Neural cell (in vitro differentiated cells): ENCODE data around the gene APRT. TPM values are rescaled to one million over a fixed set of nuclear protein-coding genes. Genes with fewer than 3 reads are reported as not detected.
"Not testable (repeated sequence)": the region's sequence is repeated elsewhere in the genome, so short reads cannot be mapped to it uniquely, and the experiment has no call there.

Experiments
- H2AFZ ChIP-seq: fragments of 200-600, 300-800 bp; sonication (generic), shearing (Covaris generic); 2 replicates; pipeline ENCODE4 v1.6.0; 2014; ENCODE audit warnings: low read depth, mild to moderate bottlenecking, antibody characterized with exemption, low read length, moderate library complexity
- H3F3A ChIP-seq: fragments of 200-600 bp; shearing (Covaris generic); 2 replicates; pipeline ENCODE4 v1.6.1; 2016; ENCODE audit warnings: mild to moderate bottlenecking, moderate library complexity, mixed read lengths, antibody characterized with exemption, low read length; ENCODE audit not compliant: insufficient read depth, poor library complexity, severe bottlenecking
- H3K27ac ChIP-seq: fragments of 200-600, 300-800 bp; sonication (generic), shearing (Covaris generic); 2 replicates; pipeline ENCODE4 v1.5.1; 2014; ENCODE audit warnings: mild to moderate bottlenecking, low read length, moderate library complexity
- H3K27me3 ChIP-seq: fragments of 300-800, 200-600 bp; sonication (generic), shearing (Covaris generic); 2 replicates; pipeline ENCODE4 v1.6.0; 2014; ENCODE audit warnings: mild to moderate bottlenecking, low read depth, low read length, moderate library complexity; ENCODE audit not compliant: insufficient read depth
- H3K36me3 ChIP-seq: fragments of 300-800, 200-600 bp; sonication (generic), shearing (Covaris generic); 2 replicates; pipeline ENCODE4 v1.5.1; 2014; ENCODE audit warnings: mild to moderate bottlenecking, antibody characterized with exemption, low read length, moderate library complexity; ENCODE audit not compliant: insufficient read depth
- H3K4me2 ChIP-seq: fragments of 300-800, 200-600 bp; sonication (generic), shearing (Covaris generic); 2 replicates; pipeline ENCODE4 v1.6.0; 2014; ENCODE audit warnings: mild to moderate bottlenecking, low read length
- H3K4me3 ChIP-seq: fragments of 300-800, 200-600 bp; sonication (generic), shearing (Covaris generic); 2 replicates; pipeline ENCODE4 v1.5.1; 2014; ENCODE audit warnings: mild to moderate bottlenecking, low read length, moderate library complexity
- H3K79me2 ChIP-seq: fragments of 200-600 bp; shearing (Covaris generic); replicated peaks from 2 replicates; pipeline ENCODE4 v1.6.0; 2014; ENCODE audit warnings: mild to moderate bottlenecking, low read length, moderate library complexity; ENCODE audit not compliant: insufficient read depth
- H3K9ac ChIP-seq: fragments of 300-800, 200-600 bp; sonication (generic), shearing (Covaris generic); 2 replicates; pipeline ENCODE4 v1.6.1; 2016; ENCODE audit warnings: mild to moderate bottlenecking, low read length, mixed read lengths
- H3K9me2 ChIP-seq: fragments of 200-600 bp; shearing (Covaris generic); 2 replicates; pipeline ENCODE4 v1.6.1; 2016; ENCODE audit warnings: mild to moderate bottlenecking, low read length, mixed read lengths; ENCODE audit not compliant: insufficient read depth
- H3K9me3 ChIP-seq: fragments of 200-600, 300-800 bp; sonication (generic), shearing (Covaris generic); 2 replicates; pipeline ENCODE4 v1.6.1; 2016; ENCODE audit warnings: mild to moderate bottlenecking, mixed run types, low read length, moderate library complexity, mixed read lengths
- H4K20me1 ChIP-seq: fragments of 200-600 bp; shearing (Covaris generic); 2 replicates; pipeline ENCODE4 v1.6.1; 2016; ENCODE audit warnings: mild to moderate bottlenecking, mixed run types; ENCODE audit not compliant: insufficient read depth
- EP300 ChIP-seq: fragments of 450-650 bp; conservative IDR thresholded peaks from 2 replicates; pipeline ENCODE4 v1.6.1; 2014; ENCODE audit warnings: antibody characterized with exemption, mild to moderate bottlenecking, moderate library complexity; ENCODE audit not compliant: poor library complexity, severe bottlenecking
- EZH2 ChIP-seq: fragments of 200-600, 300-800 bp; shearing (Covaris generic), sonication (generic); IDR thresholded peaks from 2 replicates; pipeline ENCODE4 v1.6.1; 2014; ENCODE audit warnings: antibody characterized with exemption, low read length, borderline replicate concordance, mild to moderate bottlenecking; ENCODE audit not compliant: insufficient read depth, poor library complexity, severe bottlenecking
- MXI1 ChIP-seq: fragments of 450-650 bp; conservative IDR thresholded peaks from 2 replicates; pipeline ENCODE4 v1.6.1; 2014; ENCODE audit warnings: antibody characterized with exemption, mild to moderate bottlenecking; ENCODE audit not compliant: poor library complexity, severe bottlenecking
- POLR2AphosphoS5 ChIP-seq: IDR thresholded peaks from 2 replicates; pipeline ENCODE4 v1.6.1; 2012
- RAD21 ChIP-seq: fragments of 450-650 bp; conservative IDR thresholded peaks from 2 replicates; pipeline ENCODE4 v1.6.1; 2014; ENCODE audit warnings: antibody characterized with exemption, mild to moderate bottlenecking, moderate library complexity
- SMC3 ChIP-seq: fragments of 450-650 bp; conservative IDR thresholded peaks from 2 replicates; pipeline ENCODE4 v1.6.1; 2014; ENCODE audit warnings: antibody characterized with exemption, mild to moderate bottlenecking, moderate library complexity; ENCODE audit not compliant: poor library complexity
- TAF1 ChIP-seq: IDR thresholded peaks from 2 replicates; pipeline ENCODE4 v1.6.1; 2012; ENCODE audit warnings: low read depth
- polyA plus RNA-seq: library from polyadenylated mRNA; depleted of rRNA; stranded (reverse); fragments of >200 nt; gene quantifications from 2 replicates; pipeline ENCODE4 v1.2.3, GENCODE V29; 2014
- TF ChIP-seq, protein P1 (sequence below): IDR thresholded peaks from 2 replicates; pipeline ENCODE4 v1.6.1; 2012; ENCODE audit warnings: borderline replicate concordance
- TF ChIP-seq, protein P2 (sequence below): fragments of 450-650 bp; IDR thresholded peaks from 2 replicates; pipeline ENCODE4 v1.5.1; 2014; ENCODE audit warnings: antibody characterized with exemption, mild to moderate bottlenecking, moderate library complexity; ENCODE audit not compliant: poor library complexity, severe bottlenecking

The APRT gene
- polyA plus RNA-seq, 1 donor from 2014 or later: 52.0 TPM

DNA sequence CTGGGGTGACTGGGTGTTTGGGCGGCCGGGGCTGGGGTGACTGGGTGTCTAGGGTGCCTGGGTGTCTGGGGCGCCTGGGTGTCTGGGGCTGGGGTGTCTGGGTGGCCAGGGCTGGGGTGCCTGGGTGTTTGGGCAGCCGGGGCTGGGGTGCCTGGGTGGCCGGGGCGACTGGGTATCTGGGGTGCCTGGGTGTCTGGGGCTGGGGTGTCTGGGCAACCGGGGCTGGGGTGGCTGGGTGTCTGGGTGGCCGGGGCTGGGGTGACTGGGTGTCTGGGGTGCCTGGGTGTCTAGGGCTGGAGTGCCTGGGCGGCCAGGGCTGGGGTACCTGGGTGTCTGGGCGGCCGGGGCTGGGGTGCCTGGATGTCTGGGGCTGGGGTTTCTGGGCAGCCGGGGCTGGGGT, 13.4 kb upstream of the APRT start:
- Histone ChIP-seq H3K36me3 (no peaks in the 10 kb centered on the region), H3K4me3 (no peak overlapping the region), H3F3A (no peaks in the 10 kb centered on the region), H2AFZ (no peak overlapping the region), H3K79me2 (no peaks in the 10 kb centered on the region), H3K27ac (no peak overlapping the region), H3K9ac (no peak overlapping the region), H3K9me3 (no peaks in the 10 kb centered on the region), H3K9me2 (no peaks in the 10 kb centered on the region), H3K27me3 (no peaks in the 10 kb centered on the region), H3K4me2 (no peak overlapping the region), H4K20me1 (no peaks in the 10 kb centered on the region)
- TF ChIP-seq TAF1: no peak
- no peak for TF ChIP-seq SMC3
- no peak for TF ChIP-seq MXI1
- TF ChIP-seq EP300: no peak
- no peak for TF ChIP-seq RAD21
- TF ChIP-seq EZH2: no peak
- TF ChIP-seq, protein P1, sequence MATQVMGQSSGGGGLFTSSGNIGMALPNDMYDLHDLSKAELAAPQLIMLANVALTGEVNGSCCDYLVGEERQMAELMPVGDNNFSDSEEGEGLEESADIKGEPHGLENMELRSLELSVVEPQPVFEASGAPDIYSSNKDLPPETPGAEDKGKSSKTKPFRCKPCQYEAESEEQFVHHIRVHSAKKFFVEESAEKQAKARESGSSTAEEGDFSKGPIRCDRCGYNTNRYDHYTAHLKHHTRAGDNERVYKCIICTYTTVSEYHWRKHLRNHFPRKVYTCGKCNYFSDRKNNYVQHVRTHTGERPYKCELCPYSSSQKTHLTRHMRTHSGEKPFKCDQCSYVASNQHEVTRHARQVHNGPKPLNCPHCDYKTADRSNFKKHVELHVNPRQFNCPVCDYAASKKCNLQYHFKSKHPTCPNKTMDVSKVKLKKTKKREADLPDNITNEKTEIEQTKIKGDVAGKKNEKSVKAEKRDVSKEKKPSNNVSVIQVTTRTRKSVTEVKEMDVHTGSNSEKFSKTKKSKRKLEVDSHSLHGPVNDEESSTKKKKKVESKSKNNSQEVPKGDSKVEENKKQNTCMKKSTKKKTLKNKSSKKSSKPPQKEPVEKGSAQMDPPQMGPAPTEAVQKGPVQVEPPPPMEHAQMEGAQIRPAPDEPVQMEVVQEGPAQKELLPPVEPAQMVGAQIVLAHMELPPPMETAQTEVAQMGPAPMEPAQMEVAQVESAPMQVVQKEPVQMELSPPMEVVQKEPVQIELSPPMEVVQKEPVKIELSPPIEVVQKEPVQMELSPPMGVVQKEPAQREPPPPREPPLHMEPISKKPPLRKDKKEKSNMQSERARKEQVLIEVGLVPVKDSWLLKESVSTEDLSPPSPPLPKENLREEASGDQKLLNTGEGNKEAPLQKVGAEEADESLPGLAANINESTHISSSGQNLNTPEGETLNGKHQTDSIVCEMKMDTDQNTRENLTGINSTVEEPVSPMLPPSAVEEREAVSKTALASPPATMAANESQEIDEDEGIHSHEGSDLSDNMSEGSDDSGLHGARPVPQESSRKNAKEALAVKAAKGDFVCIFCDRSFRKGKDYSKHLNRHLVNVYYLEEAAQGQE: no peak
- TF ChIP-seq, protein P2, sequence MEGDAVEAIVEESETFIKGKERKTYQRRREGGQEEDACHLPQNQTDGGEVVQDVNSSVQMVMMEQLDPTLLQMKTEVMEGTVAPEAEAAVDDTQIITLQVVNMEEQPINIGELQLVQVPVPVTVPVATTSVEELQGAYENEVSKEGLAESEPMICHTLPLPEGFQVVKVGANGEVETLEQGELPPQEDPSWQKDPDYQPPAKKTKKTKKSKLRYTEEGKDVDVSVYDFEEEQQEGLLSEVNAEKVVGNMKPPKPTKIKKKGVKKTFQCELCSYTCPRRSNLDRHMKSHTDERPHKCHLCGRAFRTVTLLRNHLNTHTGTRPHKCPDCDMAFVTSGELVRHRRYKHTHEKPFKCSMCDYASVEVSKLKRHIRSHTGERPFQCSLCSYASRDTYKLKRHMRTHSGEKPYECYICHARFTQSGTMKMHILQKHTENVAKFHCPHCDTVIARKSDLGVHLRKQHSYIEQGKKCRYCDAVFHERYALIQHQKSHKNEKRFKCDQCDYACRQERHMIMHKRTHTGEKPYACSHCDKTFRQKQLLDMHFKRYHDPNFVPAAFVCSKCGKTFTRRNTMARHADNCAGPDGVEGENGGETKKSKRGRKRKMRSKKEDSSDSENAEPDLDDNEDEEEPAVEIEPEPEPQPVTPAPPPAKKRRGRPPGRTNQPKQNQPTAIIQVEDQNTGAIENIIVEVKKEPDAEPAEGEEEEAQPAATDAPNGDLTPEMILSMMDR: no peak
- no peak for TF ChIP-seq POLR2AphosphoS5

DNA sequence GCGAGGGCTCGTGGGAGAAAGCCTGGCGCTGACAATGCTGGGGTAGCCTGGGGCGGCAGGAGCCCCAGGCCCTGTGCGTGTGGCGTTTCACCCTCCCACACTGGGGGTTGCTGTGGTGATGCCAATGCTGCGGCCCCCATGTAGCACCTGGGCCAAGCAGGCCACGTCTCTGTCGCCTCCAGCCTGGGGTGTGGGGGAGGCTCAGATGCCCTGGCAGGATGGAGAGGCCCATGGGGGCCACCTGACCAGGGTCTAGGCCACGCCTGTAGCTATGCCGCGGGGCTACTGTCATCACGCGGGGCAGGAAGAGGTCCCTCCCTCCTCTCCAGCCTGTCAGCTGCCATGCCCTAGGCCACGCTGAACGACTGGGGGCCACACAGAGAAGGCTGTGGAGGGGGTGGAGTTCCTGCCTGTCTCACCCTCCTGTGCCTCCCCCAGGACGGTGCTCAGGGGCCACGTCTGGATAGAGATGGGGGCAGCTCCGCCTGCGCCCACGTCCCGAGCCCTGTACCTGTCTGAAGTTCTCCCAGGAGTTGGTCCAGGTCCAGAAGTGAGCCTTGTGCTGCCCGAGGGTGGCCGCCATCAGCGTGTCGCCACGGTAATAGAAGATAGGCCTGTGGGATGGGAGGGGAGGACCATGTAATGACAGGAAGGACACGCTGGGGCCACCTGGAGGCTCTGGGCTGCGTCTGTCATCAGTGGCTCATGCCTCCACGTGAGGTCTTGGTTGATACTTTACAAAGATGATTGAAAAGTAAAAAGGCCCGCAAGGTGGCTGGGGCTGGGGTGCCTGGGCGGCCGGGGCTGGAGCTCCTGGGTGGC, 12.7 kb upstream of the APRT start:
- Histone ChIP-seq H3K36me3 (no peaks in the 10 kb centered on the region), H2AFZ (no peak overlapping the region), H3K27ac (no peak overlapping the region), H3K9me3 (no peaks in the 10 kb centered on the region), H3K4me2 (no peak overlapping the region), H3K4me3 (no peak overlapping the region), H3K9ac (no peak overlapping the region), H3K27me3 (no peaks in the 10 kb centered on the region), H3K9me2 (no peaks in the 10 kb centered on the region), H4K20me1 (no peaks in the 10 kb centered on the region), H3F3A (no peaks in the 10 kb centered on the region), H3K79me2 (no peaks in the 10 kb centered on the region)
- TF ChIP-seq TAF1 (no peak), MXI1 (no peak), SMC3 (no peak), RAD21 (no peak), EP300 (no peak), POLR2AphosphoS5 (no peak), EZH2 (no peak)
- TF ChIP-seq, protein P2: no peak
- TF ChIP-seq, protein P1: no peak

DNA sequence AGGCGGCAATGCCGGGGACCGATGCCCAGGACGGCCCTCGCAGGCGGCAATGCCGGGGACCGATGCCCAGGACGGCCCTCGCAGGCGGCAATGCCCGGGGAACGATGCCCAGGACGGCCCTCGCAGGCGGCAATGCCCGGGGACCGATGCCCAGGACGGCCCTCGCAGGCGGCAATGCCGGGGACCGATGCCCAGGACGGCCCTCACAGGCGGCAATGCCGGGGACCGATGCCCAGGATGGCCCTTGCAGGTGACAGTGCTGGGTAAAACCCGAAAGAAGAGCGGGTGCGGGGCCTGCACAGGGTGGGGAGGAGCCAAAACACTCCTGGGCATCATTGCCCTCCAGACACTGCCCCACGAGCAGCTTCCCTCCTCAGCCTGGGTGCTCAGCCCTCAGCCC, 11.9 kb upstream of the APRT start:
- not testable (repeated sequence) for H3K27me3 ChIP-seq, H3F3A ChIP-seq, H3K4me2 ChIP-seq, H4K20me1 ChIP-seq, H3K4me3 ChIP-seq, H3K9me2 ChIP-seq, H3K9ac ChIP-seq, H3K27ac ChIP-seq, H3K79me2 ChIP-seq, H3K36me3 ChIP-seq, H3K9me3 ChIP-seq, H2AFZ ChIP-seq
